A549 (cell line): Measurements from ENCODE around the gene TMEM79. TPM values are rescaled to one million over a fixed set of nuclear protein-coding genes. Genes with fewer than 3 reads are reported as not detected.

ENCODE experiments used
- ATAC-seq, 2 experiments: fragments of 200-7000 bp in 1 of 2; fragments of >200 bp in 1 of 2; cut with Nextera tagmentation in 1 of 2; cut with Tn5 transposase in 1 of 2; 3 replicates each; pipeline versions ENCODE4 v1.8.0 to v1.9.1; 2018 to 2020; ENCODE audit warnings: mild to moderate bottlenecking in 1 of 2, moderate library complexity in 1 of 2
- CTCF ChIA-PET: fragments of 300-600 bp; sonication (Branson Sonifier 250); formaldehyde crosslinking; extraction: SDS; loops from one replicate; lab custom pipeline; 2021; ENCODE audit warnings: antibody characterized with exemption, inconsistent platforms; lab: Yijun Ruan, JAX
- POLR2A ChIA-PET: fragments of 350-600 bp; formaldehyde crosslinking; extraction: SDS; loops from one replicate; lab custom pipeline; 2021; ENCODE audit warnings: antibody characterized with exemption, inconsistent platforms; lab: Yijun Ruan, JAX
- DNase-seq, 2 experiments: peaks; one replicate each; pipeline versions ENCODE4 v3.0.0 to v3.0.0-alpha.2; 2011 to 2016; ENCODE audit warnings: low read depth in 1 of 2, low spot score in 1 of 2
- FAIRE-seq: peaks from 2 replicates; lab custom pipeline; 2011; peaks lifted over from hg19 to GRCh38; lab: Jason Lieb, UNC
- H3K27ac ChIP-seq, 2 experiments: fragments of >200 bp; sonication (Bioruptor Twin); formaldehyde crosslinking; 3 replicates each; pipeline ENCODE4 v1.5.1; 2016 to 2017
- H3K4me1 ChIP-seq: fragments of >200 bp; sonication (Bioruptor Twin); formaldehyde crosslinking; 3 replicates; pipeline ENCODE4 v1.6.1; 2016
- H3K4me2 ChIP-seq: fragments of >200 bp; sonication (Bioruptor Twin); formaldehyde crosslinking; 3 replicates; pipeline ENCODE4 v1.6.1; 2016
- H3K4me3 ChIP-seq: fragments of >200 bp; sonication (Bioruptor Twin); formaldehyde crosslinking; 3 replicates; pipeline ENCODE4 v1.5.1; 2016
- H3K9me3 ChIP-seq: fragments of >200 bp; sonication (Bioruptor Twin); formaldehyde crosslinking; 3 replicates; pipeline ENCODE4 v1.6.1; 2016
- BCL3 ChIP-seq: fragments of >200 bp; sonication (Bioruptor Twin); formaldehyde crosslinking; IDR thresholded peaks from 3 replicates; pipeline ENCODE4 v1.6.1; 2016
- E2F6 ChIP-seq: IDR thresholded peaks from 2 replicates; pipeline ENCODE4 v1.6.1; 2012; ENCODE audit warnings: low read depth, borderline replicate concordance
- EP300 ChIP-seq, 2 experiments: fragments of >200 bp; sonication (Bioruptor Twin); formaldehyde crosslinking; IDR thresholded peaks; 2 replicates in 1 of 2; 3 replicates in 1 of 2; pipeline ENCODE4 v1.6.1; 2016 to 2017
- FOSL2 ChIP-seq, 2 experiments: fragments of 450-650 bp in 1 of 2; fragments of >200 bp in 1 of 2; sonication (Bioruptor Twin) in 1 of 2; formaldehyde crosslinking; IDR thresholded peaks; 2 replicates each; pipeline versions ENCODE4 v1.5.0 to v1.6.1; 2016 to 2020; ENCODE audit warnings: mild to moderate bottlenecking in 1 of 2, moderate library complexity in 1 of 2
- GATA3 ChIP-seq: IDR thresholded peaks from 2 replicates; pipeline ENCODE4 v1.6.1; 2012; ENCODE audit warnings: borderline replicate concordance
- HEYL ChIP-seq: fragments of 250-450 bp; sonication (Bioruptor Pico); IDR thresholded peaks from 2 replicates; pipeline ENCODE4 v1.8.0; 2021; ENCODE audit warnings: mild to moderate bottlenecking, moderate library complexity
- HOXB13 ChIP-seq: fragments of 250-450 bp; sonication (Bioruptor Pico); IDR thresholded peaks from 2 replicates; pipeline ENCODE4 v1.5.0; 2020; ENCODE audit warnings: low read depth, mild to moderate bottlenecking, moderate library complexity
- HOXB5 ChIP-seq: fragments of 250-450 bp; sonication (Bioruptor Pico); IDR thresholded peaks from 2 replicates; pipeline ENCODE4 v1.5.0; 2020; ENCODE audit warnings: mild to moderate bottlenecking, moderate library complexity
- KDM1A ChIP-seq: fragments of 200-600 bp; sonication (generic); IDR thresholded peaks from 2 replicates; pipeline ENCODE4 v1.6.1; 2016; ENCODE audit warnings: low read depth, mild to moderate bottlenecking
- MAZ ChIP-seq: fragments of 150-350 bp; IDR thresholded peaks from 2 replicates; pipeline ENCODE4 v1.6.1; 2014; ENCODE audit warnings: antibody characterized with exemption, low read depth, low read length, borderline replicate concordance
- PBX3 ChIP-seq: IDR thresholded peaks from 2 replicates; pipeline ENCODE4 v1.6.1; 2012
- PHF8 ChIP-seq: fragments of 200-600 bp; sonication (generic); IDR thresholded peaks from 2 replicates; pipeline ENCODE4 v1.6.1; 2016; ENCODE audit warnings: low read depth, mild to moderate bottlenecking, antibody characterized with exemption, moderate library complexity, borderline replicate concordance
- POLR2AphosphoS2 ChIP-seq: conservative IDR thresholded peaks from 2 replicates; pipeline ENCODE4 v1.6.1; 2012; ENCODE audit warnings: low read length, improper control_type of control experiment, inconsistent platforms
- RAD21 ChIP-seq, 2 experiments: fragments of >200 bp in 1 of 2; sonication (Bioruptor Twin) in 1 of 2; formaldehyde crosslinking in 1 of 2; IDR thresholded peaks in 1 of 2; conservative IDR thresholded peaks in 1 of 2; 2 replicates in 1 of 2; 3 replicates in 1 of 2; pipeline ENCODE4 v1.6.1; 2012 to 2018; ENCODE audit warnings: inconsistent platforms in 1 of 2
- RARB ChIP-seq: fragments of 250-450 bp; sonication (Bioruptor Pico); IDR thresholded peaks from 2 replicates; pipeline ENCODE4 v1.8.0; 2021; ENCODE audit warnings: mild to moderate bottlenecking, moderate library complexity
- RCOR1 ChIP-seq: fragments of 150-350 bp; IDR thresholded peaks from 2 replicates; pipeline ENCODE4 v1.6.1; 2014; ENCODE audit warnings: antibody characterized with exemption, low read length, low read depth
- REST ChIP-seq: fragments of 200-600 bp; sonication (generic); IDR thresholded peaks from 2 replicates; pipeline ENCODE4 v1.6.1; 2016; ENCODE audit warnings: antibody characterized with exemption, mild to moderate bottlenecking, moderate library complexity
- TP53 ChIP-seq: fragments of 250-450 bp; sonication (Bioruptor Pico); IDR thresholded peaks from 2 replicates; pipeline ENCODE4 v1.5.0; 2021; ENCODE audit warnings: mild to moderate bottlenecking, moderate library complexity
- ZC3H11A ChIP-seq: fragments of 450-650 bp; IDR thresholded peaks from 2 replicates; pipeline ENCODE4 v1.6.1; 2014; ENCODE audit warnings: antibody characterized with exemption, mild to moderate bottlenecking
- ZSCAN20 ChIP-seq: fragments of 250-450 bp; sonication (Bioruptor Pico); IDR thresholded peaks from 2 replicates; pipeline ENCODE4 v1.8.0; 2022; ENCODE audit warnings: mild to moderate bottlenecking, moderate library complexity
- WGBS: methylation state at CpG from one replicate; pipeline ENCODE4 v1.1.6; 2017; ENCODE audit errors: missing lambda C conversion rate; 5-methylcytosine and 5-hydroxymethylcytosine counted together
- polyA plus RNA-seq, 4 experiments: library from polyadenylated mRNA; depleted of rRNA in 3 of 4; stranded (reverse); fragments of >200 nt; fragmentation: RNase III in 1 of 4; extraction: RNeasy Plus Mini Kit Qiagen cat#74134 plus additional on column Dnase treatment in 1 of 4; gene quantifications; 2 replicates in 3 of 4; 3 replicates in 1 of 4; pipeline ENCODE4 v1.2.3, GENCODE V29; 2011 to 2017

The TMEM79 gene
- polyA plus RNA-seq, 2 of the 4 experiments (the other 2 are of a cell fraction), result 6.3 to 7.2 TPM

GRCh38 chr1:156295391-156295947, 11.3 kb downstream of the TMEM79 start, which contains the start of gene GLMP (continued):
- TF ChIP-seq FOSL2 (IDR thresholded peaks at IDR 0.05) (no peak), FOSL2 (CRISPR knock-in tag; IDR thresholded peaks at IDR 0.05) (no peak), HOXB13 (CRISPR knock-in tag) (0 out of 2 replicates have a peak, but pooled peaks have one; percentile 22), KDM1A (no peak), ZC3H11A (no peak), E2F6 (peak; percentile 55; the same call in 1 of the 2 replicates), BCL3 (0 out of 3 replicates have a peak, but pooled peaks have one; percentile 29), PHF8 (0 out of 2 replicates have a peak, but pooled peaks have one; percentile 18)

- 94% methylated on average over 15 of the region's 19 CpGs for WGBS
- Histone ChIP-seq H3K4me2 (no peak within 1 kb of the TSS), H3K9me3 (no peaks in the 10 kb centered on the region), H3K4me3 (no peak within 1 kb of the TSS)
- FAIRE-seq (no peak), DNase-seq (no peak)
- CTCF ChIA-PET, result interaction anchor here (0.6 to 1.8 kb wide), 6 partner anchors 9 to 1048 kb away, joined by 3 to 10 read pairs (median 4); no protein-coding TSS in a partner anchor
- TF ChIP-seq HOXB5 (CRISPR knock-in tag) (no peak), RAD21 (conservative IDR thresholded peaks at IDR 0.05 in 1 of 2, IDR thresholded peaks at IDR 0.05 in 1 of 2) (no peak), MAZ (no peak)
- TF ChIP-seq, all 56 proteins: peak for 0
- Histone ChIP-seq H3K27ac (no peak within 1 kb of the TSS), H3K4me1 (peaks cover 4% of the 10 kb centered on the region; the same call in 1 of the 3 replicates)
- POLR2A ChIA-PET, result no interaction called here
- 0 out of 6 replicates have a peak, but pooled peaks of 1 of the 2 experiments have one; percentile 11 for ATAC-seq
Measured at GRCh38 chr1:156298852-156299357, 14.8 kb downstream of the TMEM79 start, which contains the start of gene VHLL. Gene VHLL, minus strand, starts transcription at chr1:156299307. Its CDS starts 118 bp downstream, at chr1:156299189.

- no peaks in the 10 kb centered on the region for H3K9me3 ChIP-seq
- H3K27ac ChIP-seq, result no peak overlapping the region
- H3K4me2 ChIP-seq, result no peak overlapping the region
- ChIA-PET POLR2A (no interaction called here), CTCF (interaction anchor here (1.0 to 1.9 kb wide), 2 partner anchors 13 to 15 kb away, joined by 3 to 5 read pairs; no protein-coding TSS in a partner anchor)
- TF ChIP-seq HOXB13 (CRISPR knock-in tag), result no peak
- no peak for TF ChIP-seq POLR2AphosphoS2
- TF ChIP-seq FOSL2 (IDR thresholded peaks at IDR 0.05), result no peak
- no peak for TF ChIP-seq FOSL2 (CRISPR knock-in tag; IDR thresholded peaks at IDR 0.05)
- TF ChIP-seq ZSCAN20, result no peak
- TF ChIP-seq GATA3, result no peak
- TF ChIP-seq MAZ, result no peak
- no peak for TF ChIP-seq REST
- no peak for TF ChIP-seq RARB (CRISPR knock-in tag)
- TF ChIP-seq RCOR1, result no peak
- TF ChIP-seq PBX3, result no peak
- no peak for TF ChIP-seq EP300 (IDR thresholded peaks at IDR 0.05)
- no peak for TF ChIP-seq HEYL
- no peak for TF ChIP-seq TP53 (CRISPR knock-in tag)
- no peaks in the 10 kb centered on the region for H3K4me1 ChIP-seq
- DNase-seq (no peak), ATAC-seq (no peak), FAIRE-seq (no peak)
- WGBS, result 97% methylated on average over 4 of the region's 4 CpGs
- no peak overlapping the region for H3K4me3 ChIP-seq
Measured at GRCh38 chr1:156303241-156303640, 19.1 kb downstream of the TMEM79 start.
